ENCODE results near the gene OSBPL8.
"Not testable (repeated sequence)": the region's sequence is repeated elsewhere in the genome, so short reads cannot be mapped to it uniquely, and the experiment has no call there.

OSBPL8 gene

DNA sequence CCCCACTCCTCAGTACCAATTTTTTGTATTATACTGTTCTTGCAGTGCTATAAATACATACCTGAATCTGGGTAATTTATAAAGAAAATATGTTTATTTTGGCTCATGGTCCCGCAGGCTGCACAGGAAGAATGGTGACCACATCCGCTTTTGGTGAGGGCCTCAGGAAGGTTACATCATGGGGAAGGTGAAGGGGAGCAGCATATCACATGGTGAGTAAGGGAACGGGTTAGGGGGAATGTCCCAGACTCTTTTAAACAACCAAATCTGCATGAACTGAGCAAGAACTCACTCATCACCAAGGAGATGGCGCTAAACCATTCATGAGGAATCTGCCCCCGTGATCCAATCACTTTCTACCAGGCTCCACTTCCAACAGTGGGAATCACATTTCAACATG is 40.0 kb downstream of the OSBPL8 start:
- no peak overlapping the region for H2AFZ ChIP-seq (ENCODE audit: low read depth, low read length)
- WGBS: 84% methylated on average over 5 of the region's 5 CpGs
- no peak overlapping the region for H4K8ac ChIP-seq (ENCODE audit: low read length)
- H2BK15ac ChIP-seq (ENCODE audit: low read depth, poor library complexity, severe bottlenecking): no peak overlapping the region
- H4K91ac ChIP-seq (ENCODE audit: low read length): no peak overlapping the region
- no peak overlapping the region for H3K14ac ChIP-seq (ENCODE audit: low read length in 2 of 2)
- no peak overlapping the region for H3K18ac ChIP-seq (ENCODE audit: low read depth in 1 of 2, low read length in 2 of 2)
- no peak for DNase-seq
- peaks cover 7 to 30% of the 10 kb centered on the region in 2 experiments for H3K36me3 ChIP-seq (ENCODE audit: control insufficient read depth in 1 of 2, insufficient read depth in 2 of 2, low read depth in 1 of 2, low read length in 2 of 2)
- no peak overlapping the region for H2BK12ac ChIP-seq (ENCODE audit: low read length in 2 of 2)
- no peak overlapping the region for H2BK120ac ChIP-seq (ENCODE audit: low read depth, low read length)
- H3K4me3 ChIP-seq (ENCODE audit: insufficient read depth in 1 of 2, low read depth in 1 of 2, low read length in 2 of 2): no peak overlapping the region
- H3K27ac ChIP-seq (ENCODE audit: low read length, poor library complexity, severe bottlenecking): no peak overlapping the region
- no peak overlapping the region for H3K4me2 ChIP-seq (ENCODE audit: low read length, poor library complexity, severe bottlenecking)
- peaks cover 3% of the 10 kb centered on the region for H3K9me3 ChIP-seq (ENCODE audit: control insufficient read depth, low read length)
- peaks cover 2% of the 10 kb centered on the region for H3K4me1 ChIP-seq (ENCODE audit: control insufficient read depth, insufficient read depth, low read depth, low read length)
- no peak overlapping the region for H2AK5ac ChIP-seq (ENCODE audit: low read length, severe bottlenecking)
- no peak overlapping the region for H3K4ac ChIP-seq (ENCODE audit: low read depth in 1 of 2, low read length in 2 of 2)
- no peaks in the 10 kb centered on the region for H3K27me3 ChIP-seq (ENCODE audit: control insufficient read depth in 1 of 2, insufficient read depth in 1 of 2, low read length in 2 of 2)
- H2BK5ac ChIP-seq (ENCODE audit: low read depth, low read length, poor library complexity, severe bottlenecking): no peak overlapping the region
- H3K9ac ChIP-seq (ENCODE audit: low read length): no peak overlapping the region
- no peak overlapping the region for H3K23ac ChIP-seq (ENCODE audit: low read length in 2 of 2)
- H3K79me1 ChIP-seq (replicated peaks; ENCODE audit: low read length, poor library complexity, severe bottlenecking): peaks cover 40% of the 10 kb centered on the region

DNA sequence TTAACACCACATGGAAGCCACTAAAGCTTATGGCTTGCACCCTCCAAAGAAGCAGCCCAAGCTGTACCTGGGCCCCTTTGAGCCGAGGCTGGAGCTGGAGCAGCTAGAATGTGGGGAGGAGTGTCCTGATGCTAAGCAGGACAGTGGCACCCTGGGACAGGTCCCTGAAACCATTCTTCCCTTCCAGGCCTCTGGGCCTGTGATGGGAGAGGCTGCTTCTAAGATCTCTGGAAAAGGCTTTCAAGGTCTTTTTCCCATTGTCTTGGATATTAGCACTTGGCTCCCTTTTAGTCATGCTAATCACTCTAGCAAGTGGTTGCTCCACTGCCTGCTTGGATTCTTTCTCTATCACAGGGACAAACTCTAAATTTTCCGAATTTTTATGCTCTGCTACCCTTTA is 40.9 kb downstream of the OSBPL8 start:
- no peak overlapping the region for H4K8ac ChIP-seq (ENCODE audit: low read length)
- H3K27ac ChIP-seq (ENCODE audit: low read length, poor library complexity, severe bottlenecking): no peak overlapping the region
- no peak overlapping the region for H3K14ac ChIP-seq (ENCODE audit: low read length in 2 of 2)
- H2BK12ac ChIP-seq (ENCODE audit: low read length in 2 of 2): no peak overlapping the region
- DNase-seq: no peak
- H3K23ac ChIP-seq (ENCODE audit: low read length in 2 of 2): no peak overlapping the region
- no peak overlapping the region for H2BK5ac ChIP-seq (ENCODE audit: low read depth, low read length, poor library complexity, severe bottlenecking)
- H4K91ac ChIP-seq (ENCODE audit: low read length): no peak overlapping the region
- H3K9me3 ChIP-seq (ENCODE audit: control insufficient read depth, low read length): peaks cover 3% of the 10 kb centered on the region
- H3K4me2 ChIP-seq (ENCODE audit: low read length, poor library complexity, severe bottlenecking): no peak overlapping the region
- H3K4me1 ChIP-seq (ENCODE audit: control insufficient read depth, insufficient read depth, low read depth, low read length): peaks cover 2% of the 10 kb centered on the region
- H2BK120ac ChIP-seq (ENCODE audit: low read depth, low read length): no peak overlapping the region
- no peak overlapping the region for H2AK5ac ChIP-seq (ENCODE audit: low read length, severe bottlenecking)
- H3K79me1 ChIP-seq (replicated peaks; ENCODE audit: low read length, poor library complexity, severe bottlenecking): peaks cover 40% of the 10 kb centered on the region
- H3K36me3 ChIP-seq (ENCODE audit: control insufficient read depth in 1 of 2, insufficient read depth in 2 of 2, low read depth in 1 of 2, low read length in 2 of 2): peaks cover 7 to 30% of the 10 kb centered on the region in 2 experiments
- 96% methylated on average over 2 of the region's 2 CpGs for WGBS
- no peak overlapping the region for H3K9ac ChIP-seq (ENCODE audit: low read length)
- H3K4me3 ChIP-seq (ENCODE audit: insufficient read depth in 1 of 2, low read depth in 1 of 2, low read length in 2 of 2): no peak overlapping the region
- H2AFZ ChIP-seq (ENCODE audit: low read depth, low read length): no peak overlapping the region
- H2BK15ac ChIP-seq (ENCODE audit: low read depth, poor library complexity, severe bottlenecking): no peak overlapping the region
- H3K27me3 ChIP-seq (ENCODE audit: control insufficient read depth in 1 of 2, insufficient read depth in 1 of 2, low read length in 2 of 2): no peaks in the 10 kb centered on the region
- H3K4ac ChIP-seq (ENCODE audit: low read depth in 1 of 2, low read length in 2 of 2): no peak overlapping the region
- no peak overlapping the region for H3K18ac ChIP-seq (ENCODE audit: low read depth in 1 of 2, low read length in 2 of 2)

DNA sequence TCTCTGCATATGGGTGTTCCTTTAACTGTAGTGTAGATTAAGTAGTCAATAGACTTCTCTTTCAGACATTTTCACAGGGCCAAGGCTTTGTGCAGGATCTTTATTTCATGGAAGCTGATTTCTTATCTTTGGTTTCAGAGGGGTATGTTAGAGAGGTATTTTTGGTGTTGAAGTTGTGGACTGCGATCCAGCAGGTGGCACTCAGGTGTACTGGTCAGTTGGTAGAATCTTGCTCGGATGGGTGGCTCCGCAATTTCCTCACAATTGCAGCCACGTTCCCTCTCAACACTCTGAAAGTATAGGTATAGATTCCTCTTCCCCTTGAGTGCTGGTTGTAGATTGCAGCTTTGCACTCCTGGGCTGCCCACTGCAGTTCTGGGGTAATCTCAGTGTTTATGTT is 44.3 kb downstream of the OSBPL8 start:
- H3K4ac ChIP-seq (ENCODE audit: low read depth in 1 of 2, low read length in 2 of 2): no peak overlapping the region
- H3K23ac ChIP-seq (ENCODE audit: low read length in 2 of 2): no peak overlapping the region
- no peak overlapping the region for H4K8ac ChIP-seq (ENCODE audit: low read length)
- no peak overlapping the region for H3K9ac ChIP-seq (ENCODE audit: low read length)
- no peak overlapping the region for H3K4me3 ChIP-seq (ENCODE audit: insufficient read depth in 1 of 2, low read depth in 1 of 2, low read length in 2 of 2)
- H2AK5ac ChIP-seq (ENCODE audit: low read length, severe bottlenecking): no peak overlapping the region
- H3K14ac ChIP-seq (ENCODE audit: low read length in 2 of 2): no peak overlapping the region
- H2BK5ac ChIP-seq (ENCODE audit: low read depth, low read length, poor library complexity, severe bottlenecking): no peak overlapping the region
- no peak overlapping the region for H3K18ac ChIP-seq (ENCODE audit: low read depth in 1 of 2, low read length in 2 of 2)
- WGBS: 94% methylated on average over 2 of the region's 4 CpGs
- H3K9me3 ChIP-seq (ENCODE audit: control insufficient read depth, low read length): no peaks in the 10 kb centered on the region
- no peak overlapping the region for H2BK15ac ChIP-seq (ENCODE audit: low read depth, poor library complexity, severe bottlenecking)
- peaks cover 7 to 15% of the 10 kb centered on the region in 2 experiments for H3K36me3 ChIP-seq (ENCODE audit: control insufficient read depth in 1 of 2, insufficient read depth in 2 of 2, low read depth in 1 of 2, low read length in 2 of 2)
- no peak overlapping the region for H3K4me2 ChIP-seq (ENCODE audit: low read length, poor library complexity, severe bottlenecking)
- H3K79me1 ChIP-seq (replicated peaks; ENCODE audit: low read length, poor library complexity, severe bottlenecking): peaks cover 35% of the 10 kb centered on the region
- H4K91ac ChIP-seq (ENCODE audit: low read length): no peak overlapping the region
- peaks cover 2% of the 10 kb centered on the region for H3K4me1 ChIP-seq (ENCODE audit: control insufficient read depth, insufficient read depth, low read depth, low read length)
- no peak overlapping the region for H2BK120ac ChIP-seq (ENCODE audit: low read depth, low read length)
- no peak for DNase-seq
- H2AFZ ChIP-seq (ENCODE audit: low read depth, low read length): no peak overlapping the region
- H3K27me3 ChIP-seq (ENCODE audit: control insufficient read depth in 1 of 2, insufficient read depth in 1 of 2, low read length in 2 of 2): no peaks in the 10 kb centered on the region
- no peak overlapping the region for H3K27ac ChIP-seq (ENCODE audit: low read length, poor library complexity, severe bottlenecking)
- peak overlapping the region in 1 of 2 experiments; percentile 11 for H2BK12ac ChIP-seq (ENCODE audit: low read length in 2 of 2)

DNA sequence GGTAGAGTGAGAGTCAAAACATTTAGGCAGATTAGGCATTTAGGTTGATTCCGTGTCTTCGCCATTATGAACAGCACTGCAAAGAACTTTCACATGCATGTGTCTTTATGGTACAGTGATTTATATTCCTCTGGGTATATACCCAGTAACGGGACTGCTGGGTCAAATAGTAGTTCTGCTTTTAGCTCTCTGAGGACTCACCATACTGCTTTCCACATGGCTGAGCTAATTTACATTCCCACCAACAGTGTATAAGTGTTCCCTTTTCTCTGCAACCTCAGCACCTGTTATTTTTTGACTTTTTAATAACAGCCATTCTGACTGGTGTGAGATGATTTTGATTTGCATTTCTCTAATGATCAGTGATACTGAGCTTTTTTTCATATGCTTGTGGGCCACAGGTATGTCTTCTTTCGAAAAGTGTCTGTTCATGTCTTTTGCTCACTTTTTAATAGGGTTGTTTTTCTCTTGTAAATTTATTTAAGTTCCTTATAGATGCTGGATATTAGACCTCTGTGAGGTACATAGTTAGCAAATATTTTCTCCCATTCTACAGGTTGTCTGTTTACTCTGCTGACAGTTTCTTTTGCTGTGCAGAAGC is 48.4 kb downstream of the OSBPL8 start:
- not testable (repeated sequence) for H3K9me3 ChIP-seq (ENCODE audit: control insufficient read depth, low read length); H3K4me2 ChIP-seq (ENCODE audit: low read length, poor library complexity, severe bottlenecking); H4K8ac ChIP-seq (ENCODE audit: low read length); H3K23ac ChIP-seq (ENCODE audit: low read length in 2 of 2); H3K27ac ChIP-seq (ENCODE audit: low read length, poor library complexity, severe bottlenecking); H3K14ac ChIP-seq (ENCODE audit: low read length in 2 of 2); H4K91ac ChIP-seq (ENCODE audit: low read length); H3K9ac ChIP-seq (ENCODE audit: low read length); DNase-seq; H3K4me3 ChIP-seq (ENCODE audit: insufficient read depth in 1 of 2, low read depth in 1 of 2, low read length in 2 of 2); H3K4ac ChIP-seq (ENCODE audit: low read depth in 1 of 2, low read length in 2 of 2); H2BK120ac ChIP-seq (ENCODE audit: low read depth, low read length); H3K27me3 ChIP-seq (ENCODE audit: control insufficient read depth in 1 of 2, insufficient read depth in 1 of 2, low read length in 2 of 2); H2AFZ ChIP-seq (ENCODE audit: low read depth, low read length); H2AK5ac ChIP-seq (ENCODE audit: low read length, severe bottlenecking); H3K4me1 ChIP-seq (ENCODE audit: control insufficient read depth, insufficient read depth, low read depth, low read length); H3K18ac ChIP-seq (ENCODE audit: low read depth in 1 of 2, low read length in 2 of 2); H2BK12ac ChIP-seq (ENCODE audit: low read length in 2 of 2); H2BK15ac ChIP-seq (ENCODE audit: low read depth, poor library complexity, severe bottlenecking); H2BK5ac ChIP-seq (ENCODE audit: low read depth, low read length, poor library complexity, severe bottlenecking)
- Histone ChIP-seq H3K79me1 (replicated peaks; ENCODE audit: low read length, poor library complexity, severe bottlenecking) (peaks cover 12% of the 10 kb centered on the region), H3K36me3 (ENCODE audit: control insufficient read depth in 1 of 2, insufficient read depth in 2 of 2, low read depth in 1 of 2, low read length in 2 of 2) (peaks cover 4 to 11% of the 10 kb centered on the region in 2 experiments)
- WGBS: 95% methylated on average over 2 of the region's 4 CpGs
